H1 (cell line): ENCODE data around the gene CCDC38. TPM values are rescaled to one million over a fixed set of nuclear protein-coding genes. Genes with fewer than 3 reads are reported as not detected.

Source experiments
- CTCF ChIA-PET: fragments of 300-600 bp; sonication (Branson Sonifier 250); formaldehyde crosslinking; loops from one replicate; lab custom pipeline; 2021; ENCODE audit not compliant: partially characterized antibody; lab: Charles Lee
- POLR2A ChIA-PET: fragments of 300-600 bp; sonication (Branson Sonifier 250); formaldehyde crosslinking; loops from one replicate; lab custom pipeline; 2021; ENCODE audit warnings: inconsistent platforms; ENCODE audit not compliant: partially characterized antibody; lab: Charles Lee
- DNase-seq, 2 experiments: peaks; one replicate each; pipeline versions ENCODE4 v3.0.0 to v3.0.0-alpha.2; 2010 to 2022; ENCODE audit warnings: low spot score in 2 of 2, low read depth in 1 of 2, mixed read lengths in 1 of 2
- FAIRE-seq: peaks from 2 replicates; lab custom pipeline; 2011; peaks lifted over from hg19 to GRCh38; lab: Jason Lieb, UNC
- H2AFZ ChIP-seq: 2 replicates; pipeline ENCODE4 v1.8.1; 2012; ENCODE audit warnings: low read length, inconsistent platforms
- H2AK5ac ChIP-seq: 2 replicates; pipeline ENCODE4 v1.6.1; 2013; ENCODE audit warnings: low read depth, low read length
- H2BK120ac ChIP-seq: replicated peaks from 2 replicates; pipeline ENCODE3; 2013; ENCODE audit warnings: low read depth, low read length, inconsistent platforms
- H2BK12ac ChIP-seq: 2 replicates; pipeline ENCODE4 v1.6.1; 2013; ENCODE audit warnings: low read depth, low read length
- H2BK15ac ChIP-seq: 2 replicates; pipeline ENCODE4 v1.6.1; 2013; ENCODE audit warnings: low read length
- H2BK20ac ChIP-seq: 2 replicates; pipeline ENCODE4 v1.6.1; 2013; ENCODE audit warnings: low read length
- H2BK5ac ChIP-seq: 2 replicates; pipeline ENCODE4 v1.6.1; 2013; ENCODE audit warnings: low read depth, low read length
- H3K14ac ChIP-seq: 2 replicates; pipeline ENCODE4 v1.6.1; 2013; ENCODE audit warnings: inconsistent platforms; ENCODE audit not compliant: insufficient read length
- H3K18ac ChIP-seq: 2 replicates; pipeline ENCODE4 v1.6.1; 2013; ENCODE audit warnings: low read length; ENCODE audit errors: extremely low read depth
- H3K23ac ChIP-seq: 2 replicates; pipeline ENCODE4 v1.6.1; 2013; ENCODE audit warnings: inconsistent platforms; ENCODE audit not compliant: insufficient read length
- H3K23me2 ChIP-seq: 2 replicates; pipeline ENCODE4 v1.6.1; 2013; ENCODE audit warnings: low read depth, low read length
- H3K27ac ChIP-seq: 2 replicates; pipeline ENCODE4 v1.6.1; 2011; ENCODE audit warnings: low read depth, low read length, inconsistent platforms
- H3K27me3 ChIP-seq, 4 experiments: replicated peaks in 1 of 4; 1 replicate in 1 of 4; 2 replicates in 3 of 4; pipeline versions ENCODE4 v1.6.1 to v1.8.1; 2011 to 2013; ENCODE audit warnings: low read length in 3 of 4, mild to moderate bottlenecking in 3 of 4, inconsistent platforms in 2 of 4, mixed read lengths in 2 of 4, moderate library complexity in 1 of 4; ENCODE audit not compliant: control insufficient read depth in 3 of 4, insufficient read depth in 3 of 4; ENCODE audit errors: extremely low read depth in 1 of 4
- H3K36me3 ChIP-seq, 4 experiments: 2 replicates each; pipeline versions ENCODE4 v1.6.1 to v1.8.1; 2011 to 2013; ENCODE audit warnings: mild to moderate bottlenecking in 4 of 4, low read length in 3 of 4, moderate library complexity in 2 of 4, control low read depth in 1 of 4, inconsistent platforms in 1 of 4; ENCODE audit not compliant: insufficient read depth in 4 of 4, control insufficient read depth in 2 of 4
- H3K4ac ChIP-seq: replicated peaks from 2 replicates; pipeline ENCODE3; 2013; ENCODE audit warnings: low read length, low read depth, mixed read lengths, inconsistent platforms; ENCODE audit not compliant: insufficient read length
- H3K4me1 ChIP-seq, 4 experiments: replicated peaks in 1 of 4; 1 replicate in 1 of 4; 2 replicates in 3 of 4; pipeline versions ENCODE4 v1.6.1 to v1.8.1; 2011 to 2013; ENCODE audit warnings: low read length in 3 of 4, inconsistent platforms in 2 of 4, mixed read lengths in 1 of 4; ENCODE audit not compliant: insufficient read depth in 4 of 4, control insufficient read depth in 3 of 4
- H3K4me2 ChIP-seq, 2 experiments: 2 replicates each; pipeline versions ENCODE4 v1.6.1 to v1.8.1; 2011 to 2013; ENCODE audit warnings: low read depth in 2 of 2, low read length in 2 of 2, control low read depth in 1 of 2, inconsistent platforms in 1 of 2, mild to moderate bottlenecking in 1 of 2; ENCODE audit not compliant: insufficient read depth in 1 of 2
- H3K4me3 ChIP-seq, 4 experiments: fragments of 200-600, 300-600 bp in 1 of 4; sonication (generic), shearing (Covaris generic), sonication (Bioruptor Twin) in 1 of 4; 2 replicates each; pipeline versions ENCODE4 v1.5.1 to v1.8.1; 2011 to 2016; ENCODE audit warnings: low read length in 4 of 4, low read depth in 3 of 4, control low read depth in 2 of 4, inconsistent platforms in 2 of 4, mild to moderate bottlenecking in 2 of 4, mixed read lengths in 1 of 4, moderate library complexity in 1 of 4; ENCODE audit not compliant: insufficient read depth in 2 of 4; ENCODE audit errors: extremely low read depth in 1 of 4
- H3K56ac ChIP-seq: replicated peaks from 2 replicates; pipeline ENCODE3; 2013; ENCODE audit warnings: low read depth, mild to moderate bottlenecking, mixed read lengths, low read length, inconsistent platforms; ENCODE audit not compliant: insufficient read length
- H3K79me1 ChIP-seq: 2 replicates; pipeline ENCODE4 v1.6.1; 2013; ENCODE audit warnings: low read depth, low read length, control low read depth
- H3K79me2 ChIP-seq, 2 experiments: 2 replicates each; pipeline versions ENCODE4 v1.6.1 to v1.8.1; 2012 to 2013; ENCODE audit warnings: low read length in 2 of 2, mild to moderate bottlenecking in 2 of 2, inconsistent platforms in 1 of 2; ENCODE audit not compliant: insufficient read depth in 2 of 2, control insufficient read depth in 1 of 2
- H3K9ac ChIP-seq, 4 experiments: replicated peaks in 1 of 4; 1 replicate in 1 of 4; 2 replicates in 3 of 4; pipeline versions ENCODE4 v1.6.1 to v1.8.1; 2011 to 2013; ENCODE audit warnings: low read depth in 3 of 4, low read length in 3 of 4, control low read depth in 2 of 4, mild to moderate bottlenecking in 2 of 4, moderate library complexity in 2 of 4, inconsistent platforms in 1 of 4; ENCODE audit errors: extremely low read depth in 1 of 4
- H3K9me3 ChIP-seq, 2 experiments: 2 replicates each; pipeline versions ENCODE4 v1.6.1 to v1.8.1; 2012 to 2013; ENCODE audit warnings: mild to moderate bottlenecking in 2 of 2, moderate library complexity in 2 of 2, control low read depth in 1 of 2, inconsistent platforms in 1 of 2, low read depth in 1 of 2, low read length in 1 of 2, mixed read lengths in 1 of 2; ENCODE audit not compliant: insufficient read depth in 2 of 2
- H4K20me1 ChIP-seq, 2 experiments: replicated peaks in 1 of 2; 2 replicates each; pipeline versions ENCODE3 to v1.8.1; 2011 to 2013; ENCODE audit warnings: inconsistent platforms in 2 of 2, low read length in 2 of 2, mild to moderate bottlenecking in 1 of 2; ENCODE audit not compliant: insufficient read depth in 2 of 2, control insufficient read depth in 1 of 2
- H4K5ac ChIP-seq: 2 replicates; pipeline ENCODE4 v1.6.1; 2013; ENCODE audit warnings: low read length, low read depth, mixed read lengths, inconsistent platforms; ENCODE audit not compliant: insufficient read length
- H4K8ac ChIP-seq: 2 replicates; pipeline ENCODE4 v1.8.0; 2013; ENCODE audit warnings: mild to moderate bottlenecking, moderate library complexity, low read length, inconsistent platforms; ENCODE audit not compliant: insufficient read depth; ENCODE audit errors: extremely low read depth
- H4K91ac ChIP-seq: replicated peaks from 2 replicates; pipeline ENCODE3; 2013; ENCODE audit warnings: low read length, mixed read lengths, inconsistent platforms; ENCODE audit not compliant: insufficient read length
- EP300 ChIP-seq, 2 experiments: IDR thresholded peaks; 1 replicate in 1 of 2; 2 replicates in 1 of 2; pipeline ENCODE4 v1.6.1; 2011 to 2012; ENCODE audit warnings: low read depth in 2 of 2, low read length in 2 of 2, mild to moderate bottlenecking in 2 of 2, borderline replicate concordance in 1 of 2, inconsistent platforms in 1 of 2, moderate library complexity in 1 of 2
- NANOG ChIP-seq: IDR thresholded peaks from 2 replicates; pipeline ENCODE4 v1.6.1; 2011; ENCODE audit warnings: low read length, low read depth, mild to moderate bottlenecking, inconsistent platforms; ENCODE audit not compliant: insufficient read depth, poor library complexity, severe bottlenecking
- POLR2A ChIP-seq, 2 experiments: IDR thresholded peaks; 1 replicate in 1 of 2; 2 replicates in 1 of 2; pipeline ENCODE4 v1.6.1; 2011; ENCODE audit warnings: low read depth in 2 of 2, low read length in 2 of 2, mild to moderate bottlenecking in 2 of 2; ENCODE audit errors: control extremely low read depth in 1 of 2
- RBBP5 ChIP-seq: IDR thresholded peaks from 2 replicates; pipeline ENCODE4 v1.7.1; 2012; ENCODE audit warnings: low read depth, mild to moderate bottlenecking, inconsistent platforms, low read length, moderate library complexity, borderline replicate concordance
- RXRA ChIP-seq: IDR thresholded peaks from 2 replicates; pipeline ENCODE4 v1.6.1; 2011; ENCODE audit warnings: low read depth, mild to moderate bottlenecking, low read length, moderate library complexity; ENCODE audit not compliant: insufficient read depth
- TAF1 ChIP-seq: IDR thresholded peaks from 2 replicates; pipeline ENCODE4 v1.6.1; 2011; ENCODE audit warnings: mild to moderate bottlenecking, low read depth, low read length
- ZNF274 ChIP-seq: IDR thresholded peaks from 2 replicates; pipeline ENCODE4 v1.7.0; 2012; ENCODE audit warnings: low read length, borderline replicate concordance; ENCODE audit errors: extremely low read depth
- WGBS, 2 experiments: shearing (Covaris generic) in 1 of 2; methylation state at CpG; one replicate each; pipeline versions ENCODE4 v1.1.6 to v1.1.7; 2013 to 2015; ENCODE audit warnings: low lambda C conversion rate in 2 of 2, mixed read lengths in 2 of 2, inconsistent platforms in 1 of 2, low coverage in 1 of 2, missing lambda C conversion rate in 1 of 2; ENCODE audit not compliant: insufficient replicate concordance in 2 of 2, insufficient coverage in 1 of 2, insufficient read length in 1 of 2; ENCODE audit errors: extremely low coverage in 1 of 2, missing lambda C conversion rate in 1 of 2; 5-methylcytosine and 5-hydroxymethylcytosine counted together
- polyA plus RNA-seq, 7 experiments: library from polyadenylated mRNA; depleted of rRNA in 3 of 7; stranded (reverse) in 5 of 7; unstranded in 2 of 7; fragments of >200 nt in 5 of 7; fragments of 200-250 nt in 2 of 7; gene quantifications; 1 replicate in 5 of 7; 2 replicates in 1 of 7; 4 replicates in 1 of 7; pipeline versions ENCODE4 v1.2.1 to v1.2.3, GENCODE V29; 2011 to 2013; ENCODE audit warnings: missing spikeins in 2 of 7, mixed read lengths in 2 of 7
- total RNA-seq: library from RNA; stranded (reverse); fragmentation: NEBNext Ultra II Directional; extraction: Animal tissue kit (Norgen Biotek cat#: 25700); gene quantifications from 2 replicates; pipeline ENCODE4 v1.2.1, GENCODE V29; 2021
- TF ChIP-seq, protein P1 (sequence below): IDR thresholded peaks from 2 replicates; pipeline ENCODE4 v1.6.1; 2012; ENCODE audit warnings: inconsistent platforms
- TF ChIP-seq, protein P2 (sequence below), 3 experiments: IDR thresholded peaks; 1 replicate in 2 of 3; 2 replicates in 1 of 3; pipeline versions ENCODE4 v1.5.1 to v1.6.1; 2011; ENCODE audit warnings: low read length in 3 of 3, mild to moderate bottlenecking in 3 of 3, inconsistent platforms in 2 of 3, low read depth in 1 of 3, moderate library complexity in 1 of 3; ENCODE audit not compliant: insufficient read depth in 1 of 3; ENCODE audit errors: control extremely low read depth in 1 of 3

CCDC38 gene
- total and polyA plus RNA-seq, 2 of the 8 experiments (the other 6 are each of a cell fraction or from before 2014, with no cell fraction given) = not detected

DNA sequence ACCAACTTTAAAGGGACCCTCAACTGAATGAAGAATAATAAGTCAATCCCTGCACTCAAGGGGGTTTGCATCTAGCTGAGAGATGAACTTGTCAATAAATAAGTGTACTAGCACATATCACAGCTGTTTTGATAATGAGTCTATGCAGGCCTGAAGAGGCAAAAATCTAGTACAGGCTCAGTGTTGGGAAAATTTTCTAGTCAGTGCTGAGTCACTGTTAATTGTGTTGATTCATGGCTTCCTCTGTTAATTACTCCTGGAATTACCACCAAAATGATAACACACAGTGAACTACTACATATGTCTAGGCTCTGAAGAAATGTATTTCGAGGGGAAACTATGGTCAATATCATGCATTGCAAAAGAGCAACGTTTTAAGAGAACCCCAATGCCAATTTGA lies 64.8 kb downstream of the CCDC38 start:
- FAIRE-seq (no peak), DNase-seq (no peak)
- ChIA-PET POLR2A (no interaction called here), CTCF (interaction anchor here (0.6 to 1.2 kb wide), 2 partner anchors 41 to 108 kb away, joined by 3 read pairs; no protein-coding TSS in a partner anchor)
- Histone ChIP-seq H4K20me1 (no peaks in the 10 kb centered on the region), H3K27ac (no peak overlapping the region), H2AK5ac (no peak overlapping the region), H3K9me3 (peaks cover 5 to 13% of the 10 kb centered on the region in 2 experiments; a peak in 3 of 4 replicates), H3K79me1 (no peaks in the 10 kb centered on the region), H3K23me2 (no peaks in the 10 kb centered on the region; the same call in 1 of the 2 replicates), H3K56ac (no peak overlapping the region), H3K18ac (no peak overlapping the region), H3K4me2 (no peak overlapping the region), H2AFZ (no peak overlapping the region), H2BK120ac (no peak overlapping the region), H3K4me1 (peaks cover 0 to 11% (median 2%) of the 10 kb centered on the region in 4 experiments; a peak in 3 of 7 replicates), H4K8ac (no peak overlapping the region), H2BK15ac (no peak overlapping the region), H2BK5ac (no peak overlapping the region), H3K79me2 (no peaks in the 10 kb centered on the region), H3K4me3 (no peak overlapping the region), H4K5ac (no peak overlapping the region), H4K91ac (no peak overlapping the region), H3K36me3 (peaks cover 0 to 3% (median 0%) of the 10 kb centered on the region in 4 experiments; a peak in 1 of 8 replicates), H3K27me3 (no peaks in the 10 kb centered on the region), H3K9ac (no peak overlapping the region), H3K14ac (no peak overlapping the region), H2BK20ac (no peak overlapping the region), H2BK12ac (no peak overlapping the region), H3K23ac (no peak overlapping the region)
- 87% methylated on average over 2 of the region's 2 CpGs; no CpG with 5 or more reads in 1 of the 2 experiments for WGBS, 2 experiments
- TF ChIP-seq, protein P1, sequence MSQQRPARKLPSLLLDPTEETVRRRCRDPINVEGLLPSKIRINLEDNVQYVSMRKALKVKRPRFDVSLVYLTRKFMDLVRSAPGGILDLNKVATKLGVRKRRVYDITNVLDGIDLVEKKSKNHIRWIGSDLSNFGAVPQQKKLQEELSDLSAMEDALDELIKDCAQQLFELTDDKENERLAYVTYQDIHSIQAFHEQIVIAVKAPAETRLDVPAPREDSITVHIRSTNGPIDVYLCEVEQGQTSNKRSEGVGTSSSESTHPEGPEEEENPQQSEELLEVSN = no peak
- TF ChIP-seq NANOG (no peak), EP300 (IDR thresholded peaks at IDR 0.05; ENCODE audit: borderline replicate concordance in 1 of 2, low read depth in 2 of 2, low read length in 2 of 2) (no peak), RXRA (no peak), ZNF274 (no peak), TAF1 (no peak), POLR2A (IDR thresholded peaks at IDR 0.05; ENCODE audit: control extremely low read depth in 1 of 2, low read depth in 2 of 2, low read length in 2 of 2) (no peak), RBBP5 (no peak)
- TF ChIP-seq, protein P2, sequence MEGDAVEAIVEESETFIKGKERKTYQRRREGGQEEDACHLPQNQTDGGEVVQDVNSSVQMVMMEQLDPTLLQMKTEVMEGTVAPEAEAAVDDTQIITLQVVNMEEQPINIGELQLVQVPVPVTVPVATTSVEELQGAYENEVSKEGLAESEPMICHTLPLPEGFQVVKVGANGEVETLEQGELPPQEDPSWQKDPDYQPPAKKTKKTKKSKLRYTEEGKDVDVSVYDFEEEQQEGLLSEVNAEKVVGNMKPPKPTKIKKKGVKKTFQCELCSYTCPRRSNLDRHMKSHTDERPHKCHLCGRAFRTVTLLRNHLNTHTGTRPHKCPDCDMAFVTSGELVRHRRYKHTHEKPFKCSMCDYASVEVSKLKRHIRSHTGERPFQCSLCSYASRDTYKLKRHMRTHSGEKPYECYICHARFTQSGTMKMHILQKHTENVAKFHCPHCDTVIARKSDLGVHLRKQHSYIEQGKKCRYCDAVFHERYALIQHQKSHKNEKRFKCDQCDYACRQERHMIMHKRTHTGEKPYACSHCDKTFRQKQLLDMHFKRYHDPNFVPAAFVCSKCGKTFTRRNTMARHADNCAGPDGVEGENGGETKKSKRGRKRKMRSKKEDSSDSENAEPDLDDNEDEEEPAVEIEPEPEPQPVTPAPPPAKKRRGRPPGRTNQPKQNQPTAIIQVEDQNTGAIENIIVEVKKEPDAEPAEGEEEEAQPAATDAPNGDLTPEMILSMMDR (IDR thresholded peaks at IDR 0.05; ENCODE audit: control extremely low read depth in 1 of 3, insufficient read depth in 1 of 3, low read depth in 1 of 3, low read length in 3 of 3) = no peak
- TF ChIP-seq, all 59 proteins: peak for 0
- no peak overlapping the region for H3K4ac ChIP-seq
